Muscle layer of colon (tissue), 2 donors: ENCODE results near the gene HDAC9.

Experiments used
- H3K27ac ChIP-seq: one replicate; pipeline ENCODE4 v1.7.0; 2013; ENCODE audit warnings: low read depth, mild to moderate bottlenecking, low read length, moderate library complexity
- H3K27me3 ChIP-seq, 2 donors: one replicate each; pipeline ENCODE4 v1.7.0; 2013; ENCODE audit warnings: low read length in 2 of 2, mild to moderate bottlenecking in 2 of 2; ENCODE audit not compliant: insufficient read depth in 2 of 2, control insufficient read depth in 1 of 2
- H3K36me3 ChIP-seq: one replicate; pipeline ENCODE4 v1.7.0; 2013; ENCODE audit warnings: mild to moderate bottlenecking, low read length; ENCODE audit not compliant: insufficient read depth
- H3K4me1 ChIP-seq: one replicate; pipeline ENCODE4 v1.7.0; 2013; ENCODE audit warnings: mild to moderate bottlenecking, low read length; ENCODE audit not compliant: insufficient read depth
- H3K4me3 ChIP-seq, 2 donors: one replicate each; pipeline ENCODE4 v1.7.0; 2013; ENCODE audit warnings: low read length in 2 of 2, low read depth in 1 of 2, mild to moderate bottlenecking in 1 of 2, moderate library complexity in 1 of 2
- H3K9ac ChIP-seq: one replicate; pipeline ENCODE4 v1.7.0; 2013; ENCODE audit warnings: low read length
- H3K9me3 ChIP-seq: one replicate; pipeline ENCODE4 v1.7.0; 2013; ENCODE audit warnings: mild to moderate bottlenecking, low read length
- donor health status: abdominal sarcoma.
- donor health status: Adenocarcinoma of cecum.

HDAC9 gene

DNA sequence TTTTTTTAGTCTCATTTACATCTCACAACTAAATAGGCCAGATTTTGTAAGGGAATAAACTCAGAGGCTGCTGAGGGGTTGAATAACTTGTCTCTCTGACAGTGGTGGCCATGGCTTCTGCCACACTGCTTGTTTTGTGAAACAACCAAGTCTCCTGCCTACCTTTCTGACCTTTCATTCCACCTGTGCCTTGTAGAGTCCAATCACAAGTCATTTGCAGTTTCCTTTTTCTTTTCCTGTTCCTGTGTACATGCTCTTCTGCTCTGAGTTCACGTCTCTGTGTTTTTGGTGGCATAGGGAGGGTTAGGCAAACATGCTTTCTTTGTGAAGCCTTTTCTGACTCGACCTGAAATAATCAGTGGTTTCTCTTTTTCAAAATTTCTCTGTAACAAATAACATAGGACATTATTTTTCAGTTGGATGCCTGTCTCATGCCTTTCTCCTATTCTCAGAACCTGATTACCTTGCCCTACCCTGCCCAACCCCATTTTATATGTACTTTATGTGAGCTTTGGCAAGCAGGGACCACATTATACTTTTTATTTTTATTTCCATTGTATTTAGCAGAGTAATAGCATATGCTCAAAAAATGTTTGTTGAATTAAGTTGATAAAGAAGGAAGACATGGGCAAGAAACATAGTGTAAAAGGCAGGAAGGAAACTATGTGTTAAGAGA lies 81.7 kb downstream of the HDAC9 start:
- H3K36me3 ChIP-seq = no peaks in the 10 kb centered on the region
- no peak overlapping the region for H3K9ac ChIP-seq
- H3K4me1 ChIP-seq = no peaks in the 10 kb centered on the region
- no peak overlapping the region for H3K27ac ChIP-seq
- no peaks in the 10 kb centered on the region for H3K27me3 ChIP-seq
- H3K4me3 ChIP-seq = no peak overlapping the region
- no peaks in the 10 kb centered on the region for H3K9me3 ChIP-seq

DNA sequence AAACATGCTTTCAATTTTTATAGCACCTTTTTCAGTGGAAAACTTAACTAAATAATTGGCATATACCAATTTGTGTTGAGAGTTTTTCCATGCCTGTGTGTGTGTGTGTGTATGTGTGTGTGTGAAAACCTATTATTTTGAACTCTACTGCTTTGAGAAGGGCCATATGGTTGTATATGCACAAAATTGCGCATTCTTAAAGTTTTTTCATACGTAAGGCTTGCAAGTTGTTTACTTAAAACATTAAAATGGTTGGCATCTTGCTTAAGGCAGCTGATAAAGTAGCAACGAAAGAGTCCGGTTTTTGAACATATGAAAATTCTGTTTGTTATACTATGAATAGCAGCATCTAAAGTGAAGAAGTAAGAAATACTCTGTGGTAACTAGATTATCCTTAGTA lies 84.1 kb downstream of the HDAC9 start:
- Histone ChIP-seq H3K4me1 (no peaks in the 10 kb centered on the region), H3K9ac (no peak overlapping the region), H3K27ac (no peak overlapping the region), H3K4me3 (no peak overlapping the region), H3K36me3 (no peaks in the 10 kb centered on the region), H3K27me3 (no peaks in the 10 kb centered on the region), H3K9me3 (no peaks in the 10 kb centered on the region)

DNA sequence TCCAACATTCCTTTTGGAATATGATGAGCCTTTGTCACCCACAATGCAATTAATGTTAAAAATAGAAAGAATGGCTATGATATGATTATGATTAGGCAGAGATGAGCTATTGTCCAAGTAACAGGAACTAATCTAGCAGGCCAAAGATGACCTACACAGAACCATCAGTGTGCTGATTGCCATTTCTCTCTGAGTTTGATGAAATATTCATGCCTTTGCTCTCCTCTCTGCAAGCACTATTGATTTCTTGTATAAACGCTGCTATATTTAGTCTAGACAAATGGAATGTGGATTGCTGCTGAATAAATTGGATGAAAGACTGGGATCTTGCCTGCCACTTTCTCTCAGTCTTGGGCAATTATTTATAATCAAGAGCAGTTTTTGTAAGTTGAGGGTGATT lies 85.4 kb downstream of the HDAC9 start:
- Histone ChIP-seq H3K36me3 (no peaks in the 10 kb centered on the region), H3K4me1 (no peaks in the 10 kb centered on the region), H3K4me3 (no peak overlapping the region), H3K27me3 (no peaks in the 10 kb centered on the region), H3K9me3 (no peaks in the 10 kb centered on the region), H3K27ac (no peak overlapping the region), H3K9ac (no peak overlapping the region)

DNA sequence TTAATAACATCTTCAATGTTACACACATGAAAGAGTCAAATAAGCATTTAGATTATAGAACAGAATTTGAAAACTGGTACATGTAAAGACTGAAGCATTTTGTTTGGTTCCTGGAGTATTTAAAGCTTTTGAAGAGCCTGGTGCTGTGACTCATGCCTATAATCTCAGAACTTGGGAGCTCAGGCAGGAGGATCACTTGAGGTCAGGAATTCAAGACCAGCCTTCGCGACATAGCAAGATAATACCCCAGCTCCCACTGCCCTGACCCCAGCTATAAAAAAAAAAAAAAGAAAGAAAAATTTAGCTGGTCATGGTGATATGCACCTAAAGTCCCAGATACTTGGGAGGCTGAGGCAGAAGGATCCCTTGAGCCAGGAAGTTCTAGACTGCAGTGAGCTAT lies 87.8 kb downstream of the HDAC9 start:
- no peaks in the 10 kb centered on the region for H3K4me1 ChIP-seq
- H3K4me3 ChIP-seq = no peak overlapping the region
- no peaks in the 10 kb centered on the region for H3K27me3 ChIP-seq
- H3K9me3 ChIP-seq = no peaks in the 10 kb centered on the region
- H3K27ac ChIP-seq = no peak overlapping the region
- H3K36me3 ChIP-seq = no peaks in the 10 kb centered on the region
- H3K9ac ChIP-seq = no peak overlapping the region

DNA sequence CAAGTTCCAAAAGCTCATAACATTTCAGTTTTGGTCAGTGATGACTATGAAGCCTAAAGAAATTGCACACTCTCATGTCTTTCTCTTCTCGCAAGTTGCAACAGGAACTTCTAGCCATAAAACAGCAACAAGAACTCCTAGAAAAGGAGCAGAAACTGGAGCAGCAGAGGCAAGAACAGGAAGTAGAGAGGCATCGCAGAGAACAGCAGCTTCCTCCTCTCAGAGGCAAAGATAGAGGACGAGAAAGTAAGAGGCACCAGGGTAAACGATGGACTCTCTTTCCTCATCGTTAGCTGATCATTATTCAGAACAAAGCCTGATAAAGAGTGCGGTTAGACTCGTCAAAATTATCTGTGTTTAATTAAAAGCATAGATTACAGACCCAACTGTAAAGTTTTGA lies 94.7 kb downstream of the HDAC9 start:
- no peaks in the 10 kb centered on the region for H3K27me3 ChIP-seq
- H3K36me3 ChIP-seq = no peaks in the 10 kb centered on the region
- H3K9me3 ChIP-seq = no peaks in the 10 kb centered on the region
- no peak overlapping the region for H3K9ac ChIP-seq
- no peak overlapping the region for H3K4me3 ChIP-seq
- H3K27ac ChIP-seq = no peak overlapping the region
- H3K4me1 ChIP-seq = no peaks in the 10 kb centered on the region

DNA sequence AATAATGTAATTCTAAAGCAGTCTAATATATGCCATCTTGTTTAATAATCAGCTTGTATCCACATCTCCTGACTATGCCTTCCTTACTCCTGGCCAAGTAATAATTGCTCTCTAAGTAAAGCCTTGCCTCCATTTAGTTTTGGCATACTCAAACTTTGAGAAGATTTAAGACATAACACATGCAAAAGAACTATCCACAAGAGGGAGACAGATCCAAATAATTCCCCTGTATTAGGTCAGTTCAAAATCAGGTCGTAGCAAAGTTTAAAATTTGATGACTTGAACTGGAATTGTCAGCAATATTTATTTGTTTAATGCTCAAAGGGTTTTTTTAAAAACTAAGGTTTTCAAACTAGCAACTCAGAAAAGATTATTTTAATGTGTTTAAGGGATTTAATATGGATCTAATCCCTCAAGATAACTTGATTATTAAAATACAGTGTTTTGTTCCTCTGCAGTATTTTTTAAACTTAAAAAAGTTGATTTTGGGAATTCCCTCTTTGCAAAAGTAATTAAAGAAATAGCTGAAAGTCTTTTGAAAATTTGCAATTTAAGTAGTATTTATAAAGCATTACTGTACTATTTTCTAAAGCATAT lies 95.3 kb downstream of the HDAC9 start:
- Histone ChIP-seq H3K27me3 (no peaks in the 10 kb centered on the region), H3K36me3 (no peaks in the 10 kb centered on the region), H3K27ac (no peak overlapping the region), H3K9me3 (no peaks in the 10 kb centered on the region), H3K4me3 (no peak overlapping the region), H3K9ac (no peak overlapping the region), H3K4me1 (no peaks in the 10 kb centered on the region)

DNA sequence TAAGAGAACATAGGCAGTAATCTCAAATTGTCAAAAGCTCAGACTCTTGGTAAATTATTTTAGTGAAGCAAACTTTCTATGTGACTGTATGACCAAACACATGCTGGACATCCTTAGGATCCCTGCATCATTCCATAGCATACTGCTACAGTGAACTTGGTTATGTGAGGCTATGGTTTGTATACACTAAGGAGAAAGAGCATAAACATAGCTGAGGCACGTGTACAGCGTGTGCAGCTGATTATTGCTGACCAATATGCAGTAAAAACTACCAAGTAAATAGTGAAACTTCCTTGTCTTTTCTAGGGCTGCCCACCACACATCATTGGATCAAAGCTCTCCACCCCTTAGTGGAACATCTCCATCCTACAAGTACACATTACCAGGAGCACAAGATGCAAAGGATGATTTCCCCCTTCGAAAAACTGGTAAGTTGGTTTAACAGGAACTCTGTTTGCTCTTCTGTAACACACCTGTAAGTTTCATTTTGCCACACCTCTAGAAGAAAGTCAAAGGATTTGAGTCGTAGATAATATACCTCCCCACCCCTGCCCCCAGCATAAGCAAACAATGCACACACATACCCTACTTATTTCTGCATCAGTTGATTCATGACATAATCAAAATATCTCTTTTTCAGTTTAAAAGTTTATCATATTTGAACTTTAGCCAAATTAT lies 98.2 kb downstream of the HDAC9 start:
- H3K36me3 ChIP-seq = no peaks in the 10 kb centered on the region
- no peaks in the 10 kb centered on the region for H3K9me3 ChIP-seq
- no peaks in the 10 kb centered on the region for H3K27me3 ChIP-seq
- no peaks in the 10 kb centered on the region for H3K4me1 ChIP-seq
- H3K4me3 ChIP-seq = no peak overlapping the region
- no peak overlapping the region for H3K27ac ChIP-seq
- no peak overlapping the region for H3K9ac ChIP-seq

DNA sequence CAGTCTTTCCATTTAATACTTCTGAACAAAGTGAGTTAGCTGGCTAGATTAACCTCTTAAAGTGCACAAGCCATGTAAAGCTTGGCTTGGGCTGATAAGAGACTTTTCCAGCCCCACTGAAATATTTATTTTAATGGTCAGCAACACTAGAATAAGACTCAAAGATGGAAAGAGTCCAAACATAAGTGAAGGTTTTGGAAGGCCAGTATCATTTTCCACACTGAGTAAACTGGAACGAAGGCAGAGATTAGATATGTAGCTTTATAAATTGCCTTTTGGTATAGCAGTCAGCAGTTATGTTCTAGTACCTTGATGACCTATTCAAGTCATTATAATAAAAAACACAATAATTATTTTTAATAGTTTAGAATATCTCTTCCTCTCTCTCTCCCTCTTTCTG lies 102.2 kb downstream of the HDAC9 start:
- Histone ChIP-seq H3K9me3 (no peaks in the 10 kb centered on the region), H3K27ac (no peak overlapping the region), H3K4me3 (no peak overlapping the region), H3K36me3 (no peaks in the 10 kb centered on the region), H3K4me1 (no peaks in the 10 kb centered on the region), H3K9ac (no peak overlapping the region), H3K27me3 (no peaks in the 10 kb centered on the region)

DNA sequence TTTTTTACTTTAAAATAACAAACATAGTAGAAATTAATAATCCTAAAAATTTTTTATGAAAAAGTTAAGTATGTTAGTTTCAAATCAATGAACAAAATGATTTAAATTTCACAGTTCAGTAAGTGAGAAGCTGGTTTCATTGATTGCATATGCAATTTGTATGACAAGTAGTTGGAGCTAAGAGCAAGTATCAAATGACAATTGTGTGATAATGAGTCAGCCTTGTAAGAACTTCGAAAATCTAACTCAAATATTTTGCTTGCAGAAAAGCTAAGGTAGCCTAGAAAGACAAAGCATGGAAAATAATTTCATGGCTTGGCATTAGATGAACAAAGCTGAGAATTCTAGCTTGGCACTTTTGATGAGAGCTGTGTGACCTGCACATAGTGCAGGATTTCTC lies 111.5 kb downstream of the HDAC9 start:
- Histone ChIP-seq H3K9me3 (no peaks in the 10 kb centered on the region), H3K27me3 (no peaks in the 10 kb centered on the region), H3K4me1 (no peaks in the 10 kb centered on the region), H3K4me3 (no peak overlapping the region), H3K9ac (no peak overlapping the region), H3K36me3 (no peaks in the 10 kb centered on the region), H3K27ac (no peak overlapping the region)

DNA sequence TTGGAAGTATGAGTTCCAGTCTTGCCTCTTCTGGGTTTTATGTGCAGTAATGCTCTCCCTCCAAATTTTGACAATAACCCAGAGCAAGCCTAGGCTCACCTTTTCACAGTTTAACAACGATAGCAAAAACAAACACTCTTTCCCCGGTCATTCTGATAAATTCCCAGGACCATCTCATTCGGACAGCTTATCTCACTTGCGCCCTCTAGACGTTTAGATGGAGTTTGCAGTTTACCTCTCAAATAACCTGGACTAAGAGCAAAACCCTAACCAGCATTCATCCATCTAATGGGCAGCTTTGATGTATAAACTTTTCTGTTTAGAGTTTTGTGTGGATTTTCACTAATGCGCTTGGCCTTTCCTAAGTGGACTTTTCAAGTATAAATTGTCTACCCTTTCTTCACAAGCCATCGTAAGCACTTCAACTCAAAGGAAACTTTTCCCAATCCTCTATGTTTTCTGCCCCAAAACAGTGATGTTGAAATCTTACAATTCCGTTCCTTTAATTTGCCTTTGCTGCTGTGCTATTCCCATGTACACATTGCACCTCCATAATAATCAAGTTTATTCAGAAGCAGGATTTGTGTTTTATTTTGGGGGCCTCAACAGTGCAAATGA lies 114.9 kb downstream of the HDAC9 start:
- no peaks in the 10 kb centered on the region for H3K4me1 ChIP-seq
- no peaks in the 10 kb centered on the region for H3K27me3 ChIP-seq
- no peak overlapping the region for H3K4me3 ChIP-seq
- no peaks in the 10 kb centered on the region for H3K36me3 ChIP-seq
- no peak overlapping the region for H3K9ac ChIP-seq
- H3K27ac ChIP-seq = no peak overlapping the region
- H3K9me3 ChIP-seq = no peaks in the 10 kb centered on the region

DNA sequence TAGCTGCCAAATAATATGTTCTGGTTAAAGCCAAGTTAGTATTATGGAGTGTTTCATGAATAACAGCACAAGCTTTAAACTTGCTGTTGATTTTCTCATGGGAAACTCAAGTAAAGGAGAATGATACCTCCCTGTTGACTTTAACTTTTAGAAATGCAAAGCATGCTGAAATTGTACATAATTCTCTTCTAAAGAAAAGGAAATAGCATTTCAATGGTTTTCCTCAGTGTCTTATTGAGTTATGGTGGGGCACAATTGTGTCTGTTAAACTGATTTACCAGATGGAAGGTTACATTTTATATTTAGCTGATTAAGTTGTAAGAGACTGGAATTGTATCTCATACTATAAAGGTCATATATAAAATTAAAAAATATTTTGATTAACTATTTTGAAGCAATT lies 119.3 kb downstream of the HDAC9 start:
- H3K4me1 ChIP-seq = no peaks in the 10 kb centered on the region
- H3K9me3 ChIP-seq = no peaks in the 10 kb centered on the region
- no peak overlapping the region for H3K9ac ChIP-seq
- H3K27ac ChIP-seq = no peak overlapping the region
- H3K36me3 ChIP-seq = no peaks in the 10 kb centered on the region
- H3K27me3 ChIP-seq = no peaks in the 10 kb centered on the region
- no peak overlapping the region for H3K4me3 ChIP-seq
